Ovary (tissue), 9 donors: Measurements from ENCODE around the gene BCAT1. TPM values are rescaled to one million over a fixed set of nuclear protein-coding genes. Genes with fewer than 3 reads are reported as not detected.
"Not testable (repeated sequence)": the region's sequence is repeated elsewhere in the genome, so short reads cannot be mapped to it uniquely, and the experiment has no call there.

Experiments used
- DNase-seq, 5 donors: peaks; one replicate each; pipeline ENCODE4 v3.0.0-alpha.2; 2019 to 2020
- H3K27ac ChIP-seq, 2 donors: fragments of 200-600 bp; one replicate each; pipeline versions ENCODE4 v1.5.1 to v1.8.0; 2019 to 2022
- H3K27me3 ChIP-seq: fragments of 200-600 bp; one replicate; pipeline ENCODE4 v1.8.0; 2022
- H3K36me3 ChIP-seq: fragments of 200-600 bp; sonication (generic); one replicate; pipeline ENCODE4 v1.5.1; 2019
- H3K4me1 ChIP-seq: one replicate; pipeline ENCODE4 v1.8.1; 2013; ENCODE audit warnings: mild to moderate bottlenecking, moderate library complexity; ENCODE audit not compliant: insufficient read depth
- H3K4me3 ChIP-seq: fragments of 200-600 bp; sonication (generic); one replicate; pipeline ENCODE4 v1.5.1; 2017
- H3K9me3 ChIP-seq, 2 donors: fragments of 200-600 bp in 1 of 2; sonication (generic) in 1 of 2; one replicate each; pipeline versions ENCODE4 v1.5.1 to v1.8.1; 2013 to 2019; ENCODE audit warnings: mild to moderate bottlenecking in 1 of 2, moderate library complexity in 1 of 2
- EP300 ChIP-seq: sonication (generic); formaldehyde crosslinking; IDR thresholded peaks from one replicate; pipeline ENCODE4 v1.6.1; 2017; ENCODE audit warnings: antibody characterized with exemption
- POLR2A ChIP-seq: fragments of 450-650 bp; IDR thresholded peaks from one replicate; pipeline ENCODE4 v1.6.1; 2017; ENCODE audit warnings: antibody characterized with exemption, mild to moderate bottlenecking, moderate library complexity
- WGBS, 3 donors: extraction: QIAGEN DNeasy Blood & Tissue Kit in 1 of 3; methylation state at CpG; one replicate each; pipeline versions ENCODE4 v1.1.5 to v1.1.7; 2013 to 2017; 5-methylcytosine and 5-hydroxymethylcytosine counted together
- intact Hi-C, 4 donors: fragments of 100-400 bp; cut with DNase I; formaldehyde crosslinking; loops; one replicate each; pipeline versions ENCODE4 v1.11.0 to v1.15.1; 2022 to 2023
- polyA plus RNA-seq, 2 donors: library from polyadenylated mRNA; stranded (reverse); fragments of 200-250 nt in 1 of 2; fragments of 350-450 nt in 1 of 2; fragmentation: Illumina TruSeq in 1 of 2; extraction: RNeasy Lipid Tissue Mini Kit (QIAGEN cat#74804) in 1 of 2; gene quantifications; one replicate each; pipeline ENCODE4 v1.2.3, GENCODE V29; 2013 to 2014
- total RNA-seq, 7 donors: library from RNA; depleted of rRNA in 2 of 7; stranded (reverse); fragments of >200 nt in 2 of 7; fragmentation: NEBNext Ultra II Directional in 3 of 7; extraction: Animal tissue kit (Norgen Biotek cat#: 25700) in 3 of 7; gene quantifications; one replicate each; pipeline versions ENCODE4 v1.1.0 to v1.2.4, GENCODE V29; 2016 to 2023
- TF ChIP-seq, protein P1 (sequence below), 3 donors: fragments of 450-650 bp in 2 of 3; fragments of 200-600 bp in 1 of 3; IDR thresholded peaks; one replicate each; pipeline versions ENCODE4 v1.5.1 to v1.8.0; 2016 to 2022; ENCODE audit warnings: antibody characterized with exemption in 3 of 3, mild to moderate bottlenecking in 1 of 3
- donor health status: DM: no; HTN: no; CAD: no; lungs with moderate emphysema.
- donor health status: DM: no; HTN: no; CAD: no.
- donor health status: Bipolar disorder and iron deficiency.
- donor health status: DM: yes; HTN: yes; CAD: no.
- donor health status: DM: no; HTN: no; CAD: no.
- donor health status: DM: yes; HTN: yes; CAD: no.

The BCAT1 gene
- total and polyA plus RNA-seq, 9 donors, result 12.0 to 106 (median 31.7) TPM

DNA sequence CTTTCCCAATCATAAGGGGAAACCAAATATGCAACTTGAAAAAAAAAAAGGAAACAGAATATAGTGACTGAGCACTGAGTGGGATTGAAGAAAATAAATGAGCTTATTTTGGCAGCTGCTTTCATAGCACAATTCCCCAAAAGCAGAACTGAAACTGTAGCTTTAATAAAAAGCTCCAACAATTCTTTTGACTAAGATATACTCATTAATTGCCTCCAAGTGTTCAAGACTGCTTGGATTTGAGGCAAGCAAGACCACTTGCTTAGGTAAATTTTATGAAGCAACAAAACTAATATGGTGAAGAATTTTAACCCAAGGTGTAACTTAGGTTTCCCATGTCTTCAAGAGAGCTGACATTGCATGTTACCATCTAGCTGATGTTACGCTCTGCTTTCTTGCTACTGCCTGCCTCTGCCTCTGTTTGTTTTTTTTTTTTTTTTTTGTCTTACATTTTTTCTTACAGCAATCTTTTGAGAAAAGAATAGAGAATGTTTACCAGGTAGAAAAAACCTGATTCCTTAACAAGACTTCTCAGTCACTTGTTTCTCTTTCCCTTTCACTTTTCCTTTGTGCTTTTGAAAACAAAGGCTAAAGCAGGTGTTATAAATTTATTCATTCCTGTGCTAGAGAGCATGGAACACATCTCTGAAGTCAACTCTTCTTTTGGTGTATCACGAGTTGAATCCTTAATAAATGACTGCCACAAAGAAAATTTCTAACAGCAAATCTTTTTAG, 134.4 kb downstream of the BCAT1 start:
- 85 to 95% (median 91%) methylated on average over 2 of the region's 2 CpGs for WGBS, 3 donors

DNA sequence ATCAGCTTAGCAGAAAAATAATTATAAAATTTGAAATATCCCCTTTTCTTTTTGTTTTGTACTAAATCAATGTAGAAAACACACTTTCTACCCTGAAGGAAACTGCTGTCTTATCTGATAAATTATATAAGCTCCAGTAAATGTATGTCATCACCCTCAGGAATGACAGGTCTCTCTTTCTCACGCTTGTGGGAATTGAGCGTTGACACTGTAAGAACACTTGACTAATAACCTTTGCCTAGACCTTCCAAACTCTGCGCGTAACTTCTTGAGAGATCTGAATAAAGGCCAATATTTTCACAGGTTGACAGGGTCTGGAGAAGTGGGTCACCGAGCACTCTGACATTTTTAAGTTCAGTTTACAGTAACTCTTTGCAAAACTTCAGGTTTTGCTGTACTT, 138.5 kb downstream of the BCAT1 start:
- Histone ChIP-seq H3K4me1 (no peaks in the 10 kb centered on the region), H3K27me3 (no peaks in the 10 kb centered on the region), H3K9me3 (no peaks in the 10 kb centered on the region), H3K4me3 (no peak overlapping the region), H3K36me3 (no peaks in the 10 kb centered on the region), H3K27ac (no peak overlapping the region)
- 86 to 97% (median 95%) methylated on average over 5 of the region's 5 CpGs for WGBS, 3 donors
- intact Hi-C loops, result no loop called here
- TF ChIP-seq, protein P1, sequence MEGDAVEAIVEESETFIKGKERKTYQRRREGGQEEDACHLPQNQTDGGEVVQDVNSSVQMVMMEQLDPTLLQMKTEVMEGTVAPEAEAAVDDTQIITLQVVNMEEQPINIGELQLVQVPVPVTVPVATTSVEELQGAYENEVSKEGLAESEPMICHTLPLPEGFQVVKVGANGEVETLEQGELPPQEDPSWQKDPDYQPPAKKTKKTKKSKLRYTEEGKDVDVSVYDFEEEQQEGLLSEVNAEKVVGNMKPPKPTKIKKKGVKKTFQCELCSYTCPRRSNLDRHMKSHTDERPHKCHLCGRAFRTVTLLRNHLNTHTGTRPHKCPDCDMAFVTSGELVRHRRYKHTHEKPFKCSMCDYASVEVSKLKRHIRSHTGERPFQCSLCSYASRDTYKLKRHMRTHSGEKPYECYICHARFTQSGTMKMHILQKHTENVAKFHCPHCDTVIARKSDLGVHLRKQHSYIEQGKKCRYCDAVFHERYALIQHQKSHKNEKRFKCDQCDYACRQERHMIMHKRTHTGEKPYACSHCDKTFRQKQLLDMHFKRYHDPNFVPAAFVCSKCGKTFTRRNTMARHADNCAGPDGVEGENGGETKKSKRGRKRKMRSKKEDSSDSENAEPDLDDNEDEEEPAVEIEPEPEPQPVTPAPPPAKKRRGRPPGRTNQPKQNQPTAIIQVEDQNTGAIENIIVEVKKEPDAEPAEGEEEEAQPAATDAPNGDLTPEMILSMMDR (IDR thresholded peaks at IDR 0.05), result no peak
- TF ChIP-seq EP300 (no peak), POLR2A (no peak)
- DNase-seq, result no peak

More for the DNA sequence above, 134.4 kb downstream of the BCAT1 start:
- H3K27ac ChIP-seq, result no peak overlapping the region
- H3K27me3 ChIP-seq, result no peaks in the 10 kb centered on the region
- H3K36me3 ChIP-seq, result no peaks in the 10 kb centered on the region
- DNase-seq, result no peak
- no peaks in the 10 kb centered on the region for H3K4me1 ChIP-seq
- H3K4me3 ChIP-seq, result no peak overlapping the region
- TF ChIP-seq POLR2A (no peak), EP300 (no peak)
- TF ChIP-seq, protein P1 (IDR thresholded peaks at IDR 0.05), result no peak
- intact Hi-C loops, result no loop called here
- no peaks in the 10 kb centered on the region for H3K9me3 ChIP-seq

DNA sequence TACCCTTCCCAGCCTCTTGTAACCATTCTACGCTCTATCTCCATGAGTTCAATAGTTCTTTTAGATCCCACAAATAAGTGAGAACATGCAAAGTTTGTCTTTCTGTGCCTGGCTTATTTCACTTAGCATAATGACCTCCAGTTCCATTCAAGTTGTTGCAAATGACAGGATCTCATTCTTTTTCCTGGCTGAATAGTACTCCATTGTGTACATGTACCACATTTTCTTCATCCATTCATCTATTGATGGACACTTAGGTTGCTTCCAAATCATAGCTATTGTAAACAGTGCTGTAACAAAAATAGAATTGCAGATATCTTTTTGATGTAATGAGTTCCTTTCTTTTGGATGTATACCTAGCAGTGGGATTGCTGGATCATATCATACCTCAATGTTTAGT, 139.6 kb downstream of the BCAT1 start:
- H3K9me3 ChIP-seq, H3K27me3 ChIP-seq, intact Hi-C loops, H3K4me1 ChIP-seq, H3K27ac ChIP-seq, DNase-seq, H3K4me3 ChIP-seq, H3K36me3 ChIP-seq: not testable (repeated sequence)
- WGBS, 3 donors, result 98 to 100% (median 100%) methylated on average over 1 of the region's 1 CpG

DNA sequence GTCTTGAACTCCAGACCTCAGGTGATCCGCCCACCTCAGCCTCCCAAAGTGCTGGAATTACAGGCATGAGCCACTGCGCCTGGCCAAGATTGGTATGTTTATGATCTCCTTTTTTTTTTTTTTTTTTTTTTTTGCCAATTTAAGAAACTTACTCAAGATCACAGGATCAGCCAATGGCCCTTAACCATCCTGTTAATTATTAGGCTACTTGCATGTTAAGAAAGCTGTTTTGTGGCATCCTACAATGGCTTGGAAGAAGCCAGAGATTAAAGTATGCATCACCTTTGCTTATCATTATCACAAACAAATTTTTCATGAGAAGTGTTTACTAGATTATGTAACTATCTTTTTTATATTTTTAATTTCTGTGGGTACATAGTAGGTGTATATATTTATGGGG, 140.2 kb downstream of the BCAT1 start:
- Histone ChIP-seq H3K9me3 (no peaks in the 10 kb centered on the region), H3K27ac (no peak overlapping the region), H3K36me3 (no peaks in the 10 kb centered on the region), H3K4me3 (no peak overlapping the region), H3K4me1 (no peaks in the 10 kb centered on the region), H3K27me3 (no peaks in the 10 kb centered on the region)
- DNase-seq, result no peak
- intact Hi-C loops, result no loop called here
- WGBS, 3 donors, result 89 to 94% (median 94%) methylated on average over 2 of the region's 2 CpGs
- no peak for TF ChIP-seq POLR2A
- TF ChIP-seq EP300, result no peak
- TF ChIP-seq, protein P1 (IDR thresholded peaks at IDR 0.05), result no peak

DNA sequence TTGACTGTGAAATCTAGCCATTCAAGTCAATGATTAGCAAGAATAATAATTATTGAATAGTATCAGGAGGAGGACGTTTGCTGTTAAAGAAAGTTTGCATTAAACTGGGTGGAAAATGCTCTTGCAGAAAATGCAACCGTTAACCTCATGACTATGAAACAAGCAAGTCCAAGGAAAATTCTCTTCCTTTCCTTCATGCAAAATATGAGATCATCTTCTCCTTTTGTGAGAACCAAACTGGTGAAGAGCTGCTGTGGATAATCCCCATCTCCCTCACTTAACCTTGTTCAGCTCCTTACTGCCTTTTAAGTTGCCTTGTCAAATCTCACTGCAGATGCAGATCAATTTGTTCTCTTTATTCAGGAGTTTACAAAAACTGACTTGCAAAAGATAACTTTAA, 142.5 kb downstream of the BCAT1 start:
- H3K9me3 ChIP-seq, result peaks cover 0 to 5% of the 10 kb centered on the region in 2 donors
- no peak for DNase-seq
- H3K27ac ChIP-seq, result no peak overlapping the region
- intact Hi-C loops, result no loop called here
- 76 to 81% (median 81%) methylated on average over 2 of the region's 2 CpGs for WGBS, 3 donors
- H3K4me3 ChIP-seq, result no peak overlapping the region
- no peaks in the 10 kb centered on the region for H3K36me3 ChIP-seq
- no peak for TF ChIP-seq EP300
- no peak for TF ChIP-seq POLR2A
- TF ChIP-seq, protein P1 (IDR thresholded peaks at IDR 0.05), result no peak
- H3K27me3 ChIP-seq, result no peaks in the 10 kb centered on the region
- no peaks in the 10 kb centered on the region for H3K4me1 ChIP-seq
